Cardiac muscle cell (in vitro differentiated cells and primary cell): ENCODE results near the gene BMP2K. TPM values are rescaled to one million over a fixed set of nuclear protein-coding genes. Genes with fewer than 3 reads are reported as not detected.
"Not testable (repeated sequence)": the region's sequence is repeated elsewhere in the genome, so short reads cannot be mapped to it uniquely, and the experiment has no call there.

Experiments
- DNase-seq, 2 donors: peaks; one replicate each; pipeline versions ENCODE4 v3.0.0 to v3.0.0-alpha.2; 2010 to 2017; ENCODE audit warnings: low read depth in 1 of 2, low spot score in 1 of 2
- H3K27ac ChIP-seq: fragments of 200-600 bp; sonication (generic); 2 replicates; pipeline ENCODE4 v1.5.1; 2016
- H3K27me3 ChIP-seq: fragments of 200-600 bp; sonication (generic); 2 replicates; pipeline ENCODE4 v1.6.0; 2016; ENCODE audit warnings: control low read depth
- H3K36me3 ChIP-seq: fragments of 200-600 bp; sonication (generic); 2 replicates; pipeline ENCODE4 v1.5.1; 2016; ENCODE audit warnings: control low read depth
- H3K4me1 ChIP-seq: fragments of 200-600 bp; sonication (generic); 2 replicates; pipeline ENCODE4 v1.8.1; 2017; ENCODE audit warnings: low read depth, mild to moderate bottlenecking, mixed run types
- H3K4me3 ChIP-seq: fragments of 200-600 bp; sonication (generic); 2 replicates; pipeline ENCODE4 v1.5.1; 2016; ENCODE audit warnings: mild to moderate bottlenecking
- H3K9me3 ChIP-seq: fragments of 200-600 bp; sonication (generic); 2 replicates; pipeline ENCODE4 v1.5.1; 2017; ENCODE audit warnings: low read depth, mild to moderate bottlenecking, control low read depth
- polyA plus RNA-seq: library from polyadenylated mRNA; unstranded; fragments of >200 nt; fragmentation: Nextera tagmentation; extraction: Ambion mirVana; gene quantifications from 2 replicates; pipeline ENCODE4 v1.2.1, GENCODE V29; 2016
- total RNA-seq: library from RNA; depleted of rRNA; stranded (reverse); fragments of >200 nt; gene quantifications from 2 replicates; pipeline ENCODE4 v1.2.3, GENCODE V29; 2016
- TF ChIP-seq, protein P1 (sequence below): IDR thresholded peaks from 2 replicates; pipeline ENCODE4 v1.5.1; 2012; ENCODE audit warnings: low read depth, mild to moderate bottlenecking, low read length

BMP2K gene
- total and polyA plus RNA-seq, 2 experiments from 2014 or later, result 5.4 to 14.6 TPM

DNA sequence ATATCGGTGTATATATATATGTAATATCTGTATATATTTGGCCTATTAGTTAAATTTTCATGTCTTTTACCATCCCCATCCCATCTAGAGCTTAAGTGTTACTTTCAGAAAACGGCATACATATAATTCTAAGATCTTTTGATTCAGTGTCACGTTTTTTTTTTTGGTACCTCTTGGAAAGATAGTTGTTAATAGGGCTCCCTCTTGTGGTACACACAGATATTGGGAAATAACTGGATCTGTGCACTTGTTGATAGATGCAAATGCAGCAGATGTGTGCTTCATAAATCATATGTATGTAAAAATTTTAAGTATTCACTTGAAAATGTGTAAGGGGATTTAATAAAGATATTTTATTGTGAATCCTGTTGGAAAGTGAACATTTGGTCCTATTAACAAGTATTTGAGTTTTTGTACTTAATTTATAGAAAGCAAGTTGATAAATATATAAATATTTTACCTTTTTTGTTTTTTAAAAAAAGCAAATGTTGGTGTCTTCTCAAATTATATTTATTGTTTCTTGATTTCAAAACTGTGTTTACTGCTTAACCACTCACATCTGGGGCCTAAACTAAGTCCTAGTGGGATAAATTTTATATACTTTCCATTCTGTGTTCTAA lies 88.4 kb downstream of the BMP2K start:
- Histone ChIP-seq H3K27ac (no peak overlapping the region), H3K4me3 (no peak overlapping the region), H3K27me3 (no peaks in the 10 kb centered on the region), H3K36me3 (no peaks in the 10 kb centered on the region), H3K9me3 (no peaks in the 10 kb centered on the region), H3K4me1 (no peaks in the 10 kb centered on the region)
- TF ChIP-seq, protein P1, sequence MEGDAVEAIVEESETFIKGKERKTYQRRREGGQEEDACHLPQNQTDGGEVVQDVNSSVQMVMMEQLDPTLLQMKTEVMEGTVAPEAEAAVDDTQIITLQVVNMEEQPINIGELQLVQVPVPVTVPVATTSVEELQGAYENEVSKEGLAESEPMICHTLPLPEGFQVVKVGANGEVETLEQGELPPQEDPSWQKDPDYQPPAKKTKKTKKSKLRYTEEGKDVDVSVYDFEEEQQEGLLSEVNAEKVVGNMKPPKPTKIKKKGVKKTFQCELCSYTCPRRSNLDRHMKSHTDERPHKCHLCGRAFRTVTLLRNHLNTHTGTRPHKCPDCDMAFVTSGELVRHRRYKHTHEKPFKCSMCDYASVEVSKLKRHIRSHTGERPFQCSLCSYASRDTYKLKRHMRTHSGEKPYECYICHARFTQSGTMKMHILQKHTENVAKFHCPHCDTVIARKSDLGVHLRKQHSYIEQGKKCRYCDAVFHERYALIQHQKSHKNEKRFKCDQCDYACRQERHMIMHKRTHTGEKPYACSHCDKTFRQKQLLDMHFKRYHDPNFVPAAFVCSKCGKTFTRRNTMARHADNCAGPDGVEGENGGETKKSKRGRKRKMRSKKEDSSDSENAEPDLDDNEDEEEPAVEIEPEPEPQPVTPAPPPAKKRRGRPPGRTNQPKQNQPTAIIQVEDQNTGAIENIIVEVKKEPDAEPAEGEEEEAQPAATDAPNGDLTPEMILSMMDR, result peak; percentile 68
- peak; percentile 78 to 90 for DNase-seq

DNA sequence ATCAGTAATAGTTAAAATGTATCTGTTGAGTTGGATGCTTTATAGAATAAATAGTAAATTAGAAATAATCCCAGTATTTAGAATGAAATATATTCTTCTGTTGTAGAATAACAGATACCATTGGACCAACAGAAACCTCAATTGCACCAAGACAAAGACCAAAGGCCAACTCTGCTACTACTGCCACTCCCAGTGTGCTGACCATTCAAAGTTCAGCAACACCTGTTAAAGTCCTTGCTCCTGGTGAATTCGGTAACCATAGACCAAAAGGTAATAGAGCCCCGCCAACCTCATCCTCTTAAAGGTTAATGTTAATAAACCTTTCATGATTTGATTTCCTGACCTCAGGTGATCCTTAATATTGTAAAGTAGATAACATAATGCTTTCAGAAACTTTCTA lies 89.3 kb downstream of the BMP2K start:
- Histone ChIP-seq H3K9me3 (no peaks in the 10 kb centered on the region), H3K27me3 (no peaks in the 10 kb centered on the region), H3K4me1 (no peaks in the 10 kb centered on the region), H3K4me3 (no peak overlapping the region), H3K36me3 (no peaks in the 10 kb centered on the region), H3K27ac (no peak overlapping the region)
- TF ChIP-seq, protein P1, result no peak
- no peak for DNase-seq

DNA sequence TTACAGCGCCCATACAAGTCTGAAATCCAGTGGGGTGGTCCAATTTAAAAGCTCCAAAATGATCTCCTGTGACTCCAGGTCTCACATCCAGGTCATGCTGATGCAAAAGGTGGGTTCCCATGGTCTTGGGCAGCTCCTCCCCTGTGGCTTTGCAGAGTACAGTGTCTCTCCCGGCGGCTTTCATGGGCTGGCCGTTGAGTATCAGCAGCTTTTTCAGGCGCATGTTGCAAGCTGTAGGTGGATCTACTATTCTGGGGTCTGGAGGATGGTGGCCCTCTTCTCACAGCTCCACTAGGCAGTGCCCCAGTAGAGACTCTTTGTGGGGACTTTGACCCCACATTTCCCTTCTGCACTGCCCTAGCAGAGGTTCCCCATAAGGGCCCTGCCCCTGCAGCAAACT lies 92.6 kb downstream of the BMP2K start:
- not testable (repeated sequence) for H3K9me3 ChIP-seq, DNase-seq, H3K27me3 ChIP-seq, H3K4me3 ChIP-seq, H3K4me1 ChIP-seq, H3K27ac ChIP-seq
- H3K36me3 ChIP-seq, result peaks cover 22% of the 10 kb centered on the region

DNA sequence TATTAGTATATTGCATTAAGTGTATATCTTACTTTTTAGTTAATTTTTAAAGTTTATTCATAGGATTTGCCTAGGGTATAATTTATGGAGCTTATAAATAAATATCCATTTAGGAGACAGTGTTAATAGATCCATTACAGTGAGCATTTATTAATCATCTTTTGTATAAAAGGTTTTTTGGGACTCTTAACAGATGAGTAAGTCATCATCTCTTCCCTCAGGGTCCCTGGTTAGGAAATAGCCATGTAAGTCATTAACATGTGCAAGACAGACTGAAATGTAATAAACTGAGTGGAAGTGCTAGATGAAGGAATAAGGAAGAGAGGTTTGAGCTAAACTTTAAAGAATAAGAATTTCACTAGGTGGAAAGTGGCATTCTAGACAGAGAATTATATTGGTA lies 93.9 kb downstream of the BMP2K start:
- peaks cover 30% of the 10 kb centered on the region for H3K36me3 ChIP-seq
- H3K27me3 ChIP-seq, result no peaks in the 10 kb centered on the region
- no peak overlapping the region for H3K27ac ChIP-seq
- no peaks in the 10 kb centered on the region for H3K9me3 ChIP-seq
- no peak overlapping the region for H3K4me3 ChIP-seq
- no peak for DNase-seq
- H3K4me1 ChIP-seq, result no peaks in the 10 kb centered on the region
- TF ChIP-seq, protein P1, result no peak

DNA sequence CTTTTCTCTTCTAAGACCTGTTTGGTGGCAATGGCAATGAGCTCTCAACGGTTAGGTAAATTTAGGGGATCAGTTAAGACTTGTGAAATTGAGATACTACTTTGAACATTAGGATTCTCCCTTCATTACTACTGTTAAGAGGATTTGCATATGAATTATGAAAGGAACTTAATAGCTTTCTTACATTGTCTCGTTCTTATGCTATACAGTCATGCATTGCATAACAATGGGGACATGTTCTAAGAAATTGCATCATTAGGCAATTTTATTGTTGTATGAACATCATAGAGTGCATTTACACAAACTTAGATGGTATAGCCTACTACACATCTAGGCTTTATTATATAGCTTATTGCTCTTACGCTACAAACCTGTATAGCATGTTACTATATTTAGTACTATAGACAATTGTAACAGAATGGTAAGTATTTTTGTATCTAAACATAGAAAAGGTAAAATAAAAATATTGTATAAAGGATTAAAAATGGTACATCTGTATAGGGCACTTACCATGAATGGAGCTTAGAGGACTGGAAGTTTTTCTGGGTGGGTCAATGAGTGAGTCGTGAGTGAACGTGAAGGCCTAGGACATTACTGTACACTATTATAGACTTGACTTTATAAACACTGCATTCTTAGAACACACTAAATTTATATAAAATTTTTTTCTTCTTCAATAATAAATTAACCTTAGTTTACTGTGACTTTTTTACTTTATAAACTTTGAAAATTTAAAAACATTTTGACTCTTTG lies 100.6 kb downstream of the BMP2K start:
- Histone ChIP-seq H3K4me1 (no peaks in the 10 kb centered on the region), H3K4me3 (no peak overlapping the region), H3K27me3 (no peaks in the 10 kb centered on the region), H3K36me3 (peaks cover 30% of the 10 kb centered on the region), H3K9me3 (no peaks in the 10 kb centered on the region), H3K27ac (no peak overlapping the region)
- TF ChIP-seq, protein P1, result no peak
- DNase-seq, result peak in 1 of 2 donors; percentile 57

DNA sequence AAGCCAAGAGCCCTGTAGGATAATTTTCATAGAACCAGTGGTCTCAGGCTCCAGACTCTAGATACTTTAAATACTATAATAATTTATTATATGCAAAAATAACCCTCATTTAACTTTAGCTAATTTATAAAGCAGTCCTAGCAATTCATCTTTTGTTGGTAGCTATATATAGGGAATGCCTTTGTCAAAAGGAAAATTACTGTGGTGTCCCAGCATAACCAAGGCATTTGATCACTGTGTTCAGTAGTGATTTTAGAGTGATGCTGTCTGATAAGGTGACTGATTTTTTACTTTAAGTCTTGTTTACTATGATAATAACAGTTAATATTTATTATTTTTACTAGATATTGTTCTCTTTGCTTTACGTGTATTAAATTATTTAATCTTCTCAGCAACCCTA lies 101.9 kb downstream of the BMP2K start:
- H3K36me3 ChIP-seq, result peaks cover 21% of the 10 kb centered on the region
- TF ChIP-seq, protein P1, result no peak

More for the DNA sequence above, 101.9 kb downstream of the BMP2K start:
- no peak overlapping the region for H3K4me3 ChIP-seq
- no peak overlapping the region for H3K27ac ChIP-seq
- no peaks in the 10 kb centered on the region for H3K27me3 ChIP-seq
- no peaks in the 10 kb centered on the region for H3K9me3 ChIP-seq
- no peaks in the 10 kb centered on the region for H3K4me1 ChIP-seq
- DNase-seq, result no peak
